HCT116 (cell line): ENCODE data around the gene STX1B.

Source experiments
- CEBPB ChIP-seq: IDR thresholded peaks from 2 replicates; pipeline ENCODE4 v1.6.1; 2012; ENCODE audit warnings: low read depth
- ELF1 ChIP-seq: IDR thresholded peaks from 2 replicates; pipeline ENCODE4 v1.6.1; 2012; ENCODE audit warnings: low read depth, borderline replicate concordance
- EZH2 ChIP-seq: fragments of 200-600 bp; sonication (generic); IDR thresholded peaks from 2 replicates; pipeline ENCODE4 v1.6.1; 2017; ENCODE audit warnings: antibody characterized with exemption, mixed run types
- MAX ChIP-seq: IDR thresholded peaks from 2 replicates; pipeline ENCODE4 v1.6.1; 2012
- POLR2A ChIP-seq: IDR thresholded peaks from 2 replicates; pipeline ENCODE4 v1.7.0; 2011; ENCODE audit warnings: borderline replicate concordance; ENCODE audit not compliant: insufficient read depth, insufficient read length; ENCODE audit errors: extremely low read depth
- RAD21 ChIP-seq: IDR thresholded peaks from 2 replicates; pipeline ENCODE4 v1.6.1; 2012; ENCODE audit warnings: low read depth, mild to moderate bottlenecking
- REST ChIP-seq: IDR thresholded peaks from 2 replicates; pipeline ENCODE4 v1.6.1; 2012; ENCODE audit warnings: low read depth
- SP1 ChIP-seq: IDR thresholded peaks from 2 replicates; pipeline ENCODE4 v1.6.1; 2012; ENCODE audit warnings: low read depth
- YY1 ChIP-seq: IDR thresholded peaks from 2 replicates; pipeline ENCODE4 v1.6.1; 2011; ENCODE audit warnings: low read length, low read depth, moderate library complexity, mild to moderate bottlenecking; ENCODE audit not compliant: insufficient replicate concordance; ENCODE audit errors: extremely low read depth
- TF ChIP-seq, protein P1 (sequence below), 3 experiments: fragments of 200-600 bp in 1 of 3; sonication (generic) in 1 of 3; IDR thresholded peaks in 2 of 3; conservative IDR thresholded peaks in 1 of 3; 2 replicates each; pipeline ENCODE4 v1.5.1; 2012 to 2017; ENCODE audit warnings: low read depth in 2 of 3, low read length in 2 of 3, antibody characterized with exemption in 1 of 3, borderline replicate concordance in 1 of 3, control low read depth in 1 of 3, mild to moderate bottlenecking in 1 of 3, mixed read lengths in 1 of 3, mixed run types in 1 of 3, moderate library complexity in 1 of 3; ENCODE audit not compliant: insufficient read depth in 1 of 3

GRCh38 chr16:31002862-31003341 lies 7.5 kb downstream of the STX1B start:
- TF ChIP-seq, protein P1, sequence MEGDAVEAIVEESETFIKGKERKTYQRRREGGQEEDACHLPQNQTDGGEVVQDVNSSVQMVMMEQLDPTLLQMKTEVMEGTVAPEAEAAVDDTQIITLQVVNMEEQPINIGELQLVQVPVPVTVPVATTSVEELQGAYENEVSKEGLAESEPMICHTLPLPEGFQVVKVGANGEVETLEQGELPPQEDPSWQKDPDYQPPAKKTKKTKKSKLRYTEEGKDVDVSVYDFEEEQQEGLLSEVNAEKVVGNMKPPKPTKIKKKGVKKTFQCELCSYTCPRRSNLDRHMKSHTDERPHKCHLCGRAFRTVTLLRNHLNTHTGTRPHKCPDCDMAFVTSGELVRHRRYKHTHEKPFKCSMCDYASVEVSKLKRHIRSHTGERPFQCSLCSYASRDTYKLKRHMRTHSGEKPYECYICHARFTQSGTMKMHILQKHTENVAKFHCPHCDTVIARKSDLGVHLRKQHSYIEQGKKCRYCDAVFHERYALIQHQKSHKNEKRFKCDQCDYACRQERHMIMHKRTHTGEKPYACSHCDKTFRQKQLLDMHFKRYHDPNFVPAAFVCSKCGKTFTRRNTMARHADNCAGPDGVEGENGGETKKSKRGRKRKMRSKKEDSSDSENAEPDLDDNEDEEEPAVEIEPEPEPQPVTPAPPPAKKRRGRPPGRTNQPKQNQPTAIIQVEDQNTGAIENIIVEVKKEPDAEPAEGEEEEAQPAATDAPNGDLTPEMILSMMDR (IDR thresholded peaks at IDR 0.05 in 2 of 3, conservative IDR thresholded peaks at IDR 0.05 in 1 of 3; ENCODE audit: borderline replicate concordance in 1 of 3, insufficient read depth in 1 of 3, low read depth in 2 of 3, low read length in 2 of 3): no peak
- no peak for TF ChIP-seq REST
- no peak for TF ChIP-seq POLR2A
- no peak for TF ChIP-seq RAD21
- no peak for TF ChIP-seq SP1
- no peak for TF ChIP-seq YY1
- TF ChIP-seq CEBPB: no peak
- no peak for TF ChIP-seq MAX
- no peak for TF ChIP-seq EZH2
- no peak for TF ChIP-seq ELF1
